Posterior cingulate gyrus (tissue), 11 donors: ENCODE data around the gene TUBG1.

ENCODE experiments used
- DNase-seq, 10 donors: peaks; one replicate each; pipeline versions ENCODE4 v3.0.0 to v3.0.0-alpha.2; 2020 to 2021; ENCODE audit warnings: mixed read lengths in 3 of 10
- intact Hi-C: fragments of 100-400 bp; cut with DNase I; formaldehyde crosslinking; loops from one replicate; pipeline ENCODE4 v1.15.1; 2023

Gene TUBG1

GRCh38 chr17:42577532-42578281, 31.8 kb upstream of the TUBG1 start, which contains the start of gene PSMC3IP:
Gene PSMC3IP, minus strand, starts transcription at chr17:42577729. Its CDS starts 43 bp downstream, at chr17:42577686.
- DNase-seq, result peak; percentile 92 to 99 (median 96)
- intact Hi-C loops, result loop anchor here (2.0 kb wide), 1 partner anchor 99 kb away; the partner anchor contains the start of gene PLEKHH3

GRCh38 chr17:42578282-42578869, 31.1 kb upstream of the TUBG1 start:
- intact Hi-C loops, result no loop called here
- peak in 9 of 10 donors; percentile 46 to 92 (median 70) for DNase-seq

- intact Hi-C loops, result no loop called here
- DNase-seq, result no peak
Measured at GRCh38 chr17:42579794-42580551, 29.5 kb upstream of the TUBG1 start.

GRCh38 chr17:42581744-42582270, 27.7 kb upstream of the TUBG1 start:
- intact Hi-C loops, result no loop called here
- DNase-seq, result no peak

GRCh38 chr17:42584880-42585279, 24.6 kb upstream of the TUBG1 start:
- no peak for DNase-seq
- intact Hi-C loops, result no loop called here

- DNase-seq, result no peak
- intact Hi-C loops, result no loop called here
Measured at GRCh38 chr17:42585353-42585752, 24.1 kb upstream of the TUBG1 start.

GRCh38 chr17:42586514-42587230, 22.8 kb upstream of the TUBG1 start:
- intact Hi-C loops, result no loop called here
- DNase-seq, result no peak

GRCh38 chr17:42590886-42591285, 18.6 kb upstream of the TUBG1 start:
- intact Hi-C loops, result no loop called here
- DNase-seq, result no peak

GRCh38 chr17:42591411-42591810, 18.1 kb upstream of the TUBG1 start:
- DNase-seq, result no peak
- intact Hi-C loops, result no loop called here

GRCh38 chr17:42596386-42596785, 13.1 kb upstream of the TUBG1 start:
- DNase-seq, result no peak
- intact Hi-C loops, result no loop called here

- peak in 1 of 10 donors; percentile 40 for DNase-seq
- intact Hi-C loops, result no loop called here
Measured at GRCh38 chr17:42598905-42599304, 10.6 kb upstream of the TUBG1 start.

GRCh38 chr17:42603318-42603717, 6.2 kb upstream of the TUBG1 start:
- intact Hi-C loops, result no loop called here
- no peak for DNase-seq

GRCh38 chr17:42607769-42608168, 1.7 kb upstream of the TUBG1 start:
- no peak for DNase-seq
- intact Hi-C loops, result no loop called here

- peak in 3 of 10 donors; percentile 12 to 81 (median 81) for DNase-seq
- intact Hi-C loops, result loop anchor here (1.0 kb wide), 1 partner anchor 71 kb away; no protein-coding TSS in a partner anchor
Measured at GRCh38 chr17:42608305-42609181, 940 bp upstream of the TUBG1 start.

GRCh38 chr17:42609814-42610801, 625 bp downstream of the TUBG1 start:
- intact Hi-C loops, result loop anchor here (1.0 kb wide), 1 partner anchor 69 kb away; no protein-coding TSS in a partner anchor
- DNase-seq, result peak in 5 of 10 donors; percentile 10 to 86 (median 27)

GRCh38 chr17:42612013-42612412, 2.5 kb downstream of the TUBG1 start:
- intact Hi-C loops, result no loop called here
- no peak for DNase-seq

- no peak for DNase-seq
- intact Hi-C loops, result no loop called here
Measured at GRCh38 chr17:42613699-42614295, 4.3 kb downstream of the TUBG1 start.
